GM12874 (cell line): Measurements from ENCODE around the gene CCDC102A.

Experiments
- CTCF ChIP-seq: IDR thresholded peaks from 2 replicates; pipeline ENCODE4 v1.5.1; 2011; ENCODE audit warnings: low read depth, mild to moderate bottlenecking, control low read depth, low read length, moderate library complexity; ENCODE audit not compliant: insufficient read depth

Gene CCDC102A

GRCh38 chr16:57474671-57475661 is 61.4 kb downstream of the CCDC102A start:
- TF ChIP-seq CTCF = no peak

GRCh38 chr16:57473906-57474305 is 62.5 kb downstream of the CCDC102A start:
- no peak for TF ChIP-seq CTCF

DNA sequence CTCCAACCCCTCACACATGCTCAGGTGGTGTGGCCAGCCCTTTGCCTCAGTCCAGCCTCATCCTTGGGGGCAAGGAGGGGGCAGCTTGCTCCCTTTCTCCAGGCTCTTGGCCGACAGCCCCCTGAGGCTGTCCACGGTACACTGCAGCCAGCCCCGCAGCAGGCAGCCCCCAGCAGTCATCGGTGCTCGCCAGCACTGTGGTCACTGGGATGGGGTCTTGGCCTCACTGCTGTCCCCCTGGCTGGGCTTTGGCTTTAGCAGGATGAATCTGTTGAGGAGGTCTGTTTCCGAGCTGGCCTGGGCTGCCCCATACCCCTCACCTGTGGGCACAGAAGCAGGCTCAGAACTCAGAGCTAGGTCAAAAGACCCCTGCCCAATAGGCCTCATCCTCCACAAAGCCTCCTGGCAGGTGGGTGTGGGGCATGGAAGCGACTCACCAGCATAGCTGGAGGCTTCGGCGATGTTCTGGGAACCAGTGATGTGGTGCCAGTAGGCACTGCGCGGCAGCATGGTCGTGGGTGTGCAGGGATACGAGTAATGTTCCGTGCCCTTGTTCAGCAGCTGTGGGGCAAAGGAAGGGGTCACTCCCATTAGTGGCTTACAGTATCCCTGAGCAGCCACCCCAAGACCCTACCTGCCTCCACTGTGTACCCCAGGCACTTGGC is 63.1 kb downstream of the CCDC102A start:
- no peak for TF ChIP-seq CTCF

GRCh38 chr16:57472665-57473060 is 63.7 kb downstream of the CCDC102A start:
- no peak for TF ChIP-seq CTCF

GRCh38 chr16:57471852-57472664 is 64.3 kb downstream of the CCDC102A start:
- no peak for TF ChIP-seq CTCF

GRCh38 chr16:57471209-57471608 is 65.2 kb downstream of the CCDC102A start:
- no peak for TF ChIP-seq CTCF

DNA sequence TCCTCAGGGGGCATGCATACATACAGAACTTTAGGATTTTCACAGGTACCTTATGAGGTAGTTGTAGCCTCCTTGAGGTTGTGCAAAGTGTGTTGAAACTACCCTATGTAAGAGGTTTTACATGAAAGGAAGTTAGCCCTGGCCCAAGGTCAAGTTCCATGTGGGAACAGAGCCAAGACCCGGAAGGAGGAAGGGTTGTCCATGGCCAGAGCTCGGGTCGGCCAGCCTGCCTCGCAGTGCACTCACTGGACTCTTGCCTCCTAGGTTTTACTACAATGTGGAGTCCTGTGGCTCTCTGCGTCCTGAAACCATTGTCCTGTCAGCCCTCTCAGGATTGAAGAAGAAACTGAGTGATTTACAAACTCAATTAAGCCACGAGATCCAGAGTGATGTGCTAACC is 65.7 kb downstream of the CCDC102A start:
- TF ChIP-seq CTCF = no peak
